Measurements from ENCODE around the gene SLC35F6. TPM values are rescaled to one million over a fixed set of nuclear protein-coding genes. Genes with fewer than 3 reads are reported as not detected.

SLC35F6 gene
- total RNA-seq, 1 experiment from 2014 or later = 10.3 TPM

DNA sequence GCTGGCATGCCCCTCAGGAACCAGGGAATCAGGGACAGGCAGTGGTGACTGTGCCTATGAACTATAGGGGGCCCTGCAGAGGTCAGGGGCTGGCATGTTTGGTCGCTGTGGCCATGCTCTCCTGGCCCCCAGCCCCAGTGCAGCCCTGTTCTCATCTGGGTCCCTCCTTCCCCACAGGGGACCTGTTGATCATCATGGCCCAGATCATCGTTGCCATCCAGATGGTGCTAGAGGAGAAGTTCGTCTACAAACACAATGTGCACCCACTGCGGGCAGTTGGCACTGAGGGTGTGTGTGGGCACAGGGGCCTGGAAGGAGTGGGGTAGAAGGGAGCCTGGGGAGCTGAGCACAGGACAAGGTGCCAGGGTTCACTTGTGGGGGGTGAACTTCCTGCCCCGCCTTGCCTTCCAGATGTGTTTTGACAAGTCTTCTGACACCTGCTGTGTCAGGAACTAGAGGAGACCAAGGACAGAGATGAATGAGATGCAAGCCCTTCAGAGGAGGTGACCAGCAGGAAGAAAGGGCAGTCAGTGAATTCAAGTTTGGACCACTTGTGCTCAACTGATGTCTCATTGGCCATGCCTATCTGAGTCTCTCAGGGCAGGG lies 12.2 kb downstream of the SLC35F6 start:
- H3K4me1 Mint-ChIP-seq = no peaks in the 10 kb centered on the region
- POLR2A ChIA-PET = no interaction called here
- ATAC-seq (no peak), DNase-seq (ENCODE audit: low spot score) (no peak)
- H3K9me3 Mint-ChIP-seq = no peaks in the 10 kb centered on the region
- peaks cover 7% of the 10 kb centered on the region; the same call in 1 of the 2 replicates for H3K36me3 Mint-ChIP-seq
- no peak overlapping the region for H3K4me3 Mint-ChIP-seq
- TF ChIP-seq NFATC4 (CRISPR knock-in tag; IDR thresholded peaks at IDR 0.05) = no peak
- TF ChIP-seq ZNF396 (CRISPR knock-in tag; IDR thresholded peaks at IDR 0.05; ENCODE audit: borderline replicate concordance) = no peak
- no peak for TF ChIP-seq PRRX2 (CRISPR knock-in tag; IDR thresholded peaks at IDR 0.05)
- no peak for TF ChIP-seq SMAD3 (CRISPR knock-in tag; IDR thresholded peaks at IDR 0.05; ENCODE audit: borderline replicate concordance)
- no peak for TF ChIP-seq ESRRA (CRISPR knock-in tag; IDR thresholded peaks at IDR 0.05; ENCODE audit: borderline replicate concordance)
- TF ChIP-seq, protein P1, sequence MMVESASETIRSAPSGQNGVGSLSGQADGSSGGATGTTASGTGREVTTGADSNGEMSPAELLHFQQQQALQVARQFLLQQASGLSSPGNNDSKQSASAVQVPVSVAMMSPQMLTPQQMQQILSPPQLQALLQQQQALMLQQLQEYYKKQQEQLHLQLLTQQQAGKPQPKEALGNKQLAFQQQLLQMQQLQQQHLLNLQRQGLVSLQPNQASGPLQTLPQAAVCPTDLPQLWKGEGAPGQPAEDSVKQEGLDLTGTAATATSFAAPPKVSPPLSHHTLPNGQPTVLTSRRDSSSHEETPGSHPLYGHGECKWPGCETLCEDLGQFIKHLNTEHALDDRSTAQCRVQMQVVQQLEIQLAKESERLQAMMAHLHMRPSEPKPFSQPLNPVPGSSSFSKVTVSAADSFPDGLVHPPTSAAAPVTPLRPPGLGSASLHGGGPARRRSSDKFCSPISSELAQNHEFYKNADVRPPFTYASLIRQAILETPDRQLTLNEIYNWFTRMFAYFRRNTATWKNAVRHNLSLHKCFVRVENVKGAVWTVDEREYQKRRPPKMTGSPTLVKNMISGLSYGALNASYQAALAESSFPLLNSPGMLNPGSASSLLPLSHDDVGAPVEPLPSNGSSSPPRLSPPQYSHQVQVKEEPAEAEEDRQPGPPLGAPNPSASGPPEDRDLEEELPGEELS (CRISPR knock-in tag; IDR thresholded peaks at IDR 0.05) = no peak
- TF ChIP-seq, protein P2, sequence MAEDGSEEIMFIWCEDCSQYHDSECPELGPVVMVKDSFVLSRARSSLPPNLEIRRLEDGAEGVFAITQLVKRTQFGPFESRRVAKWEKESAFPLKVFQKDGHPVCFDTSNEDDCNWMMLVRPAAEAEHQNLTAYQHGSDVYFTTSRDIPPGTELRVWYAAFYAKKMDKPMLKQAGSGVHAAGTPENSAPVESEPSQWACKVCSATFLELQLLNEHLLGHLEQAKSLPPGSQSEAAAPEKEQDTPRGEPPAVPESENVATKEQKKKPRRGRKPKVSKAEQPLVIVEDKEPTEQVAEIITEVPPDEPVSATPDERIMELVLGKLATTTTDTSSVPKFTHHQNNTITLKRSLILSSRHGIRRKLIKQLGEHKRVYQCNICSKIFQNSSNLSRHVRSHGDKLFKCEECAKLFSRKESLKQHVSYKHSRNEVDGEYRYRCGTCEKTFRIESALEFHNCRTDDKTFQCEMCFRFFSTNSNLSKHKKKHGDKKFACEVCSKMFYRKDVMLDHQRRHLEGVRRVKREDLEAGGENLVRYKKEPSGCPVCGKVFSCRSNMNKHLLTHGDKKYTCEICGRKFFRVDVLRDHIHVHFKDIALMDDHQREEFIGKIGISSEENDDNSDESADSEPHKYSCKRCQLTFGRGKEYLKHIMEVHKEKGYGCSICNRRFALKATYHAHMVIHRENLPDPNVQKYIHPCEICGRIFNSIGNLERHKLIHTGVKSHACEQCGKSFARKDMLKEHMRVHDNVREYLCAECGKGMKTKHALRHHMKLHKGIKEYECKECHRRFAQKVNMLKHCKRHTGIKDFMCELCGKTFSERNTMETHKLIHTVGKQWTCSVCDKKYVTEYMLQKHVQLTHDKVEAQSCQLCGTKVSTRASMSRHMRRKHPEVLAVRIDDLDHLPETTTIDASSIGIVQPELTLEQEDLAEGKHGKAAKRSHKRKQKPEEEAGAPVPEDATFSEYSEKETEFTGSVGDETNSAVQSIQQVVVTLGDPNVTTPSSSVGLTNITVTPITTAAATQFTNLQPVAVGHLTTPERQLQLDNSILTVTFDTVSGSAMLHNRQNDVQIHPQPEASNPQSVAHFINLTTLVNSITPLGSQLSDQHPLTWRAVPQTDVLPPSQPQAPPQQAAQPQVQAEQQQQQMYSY (CRISPR knock-in tag; IDR thresholded peaks at IDR 0.05) = no peak
- TF ChIP-seq ZNF317 (CRISPR knock-in tag; IDR thresholded peaks at IDR 0.05; ENCODE audit: borderline replicate concordance, low read depth) = no peak
- no peak for TF ChIP-seq SP1 (CRISPR knock-in tag; conservative IDR thresholded peaks at IDR 0.05)
- no peak for TF ChIP-seq ERG (CRISPR knock-in tag; IDR thresholded peaks at IDR 0.05)
- no peak for TF ChIP-seq FOXP1 (CRISPR knock-in tag; IDR thresholded peaks at IDR 0.05; ENCODE audit: borderline replicate concordance)
- no peak for TF ChIP-seq ZNF671 (CRISPR knock-in tag; IDR thresholded peaks at IDR 0.05)
- no peak for TF ChIP-seq ZNF138 (CRISPR knock-in tag; conservative IDR thresholded peaks at IDR 0.05)
- TF ChIP-seq, protein P3, sequence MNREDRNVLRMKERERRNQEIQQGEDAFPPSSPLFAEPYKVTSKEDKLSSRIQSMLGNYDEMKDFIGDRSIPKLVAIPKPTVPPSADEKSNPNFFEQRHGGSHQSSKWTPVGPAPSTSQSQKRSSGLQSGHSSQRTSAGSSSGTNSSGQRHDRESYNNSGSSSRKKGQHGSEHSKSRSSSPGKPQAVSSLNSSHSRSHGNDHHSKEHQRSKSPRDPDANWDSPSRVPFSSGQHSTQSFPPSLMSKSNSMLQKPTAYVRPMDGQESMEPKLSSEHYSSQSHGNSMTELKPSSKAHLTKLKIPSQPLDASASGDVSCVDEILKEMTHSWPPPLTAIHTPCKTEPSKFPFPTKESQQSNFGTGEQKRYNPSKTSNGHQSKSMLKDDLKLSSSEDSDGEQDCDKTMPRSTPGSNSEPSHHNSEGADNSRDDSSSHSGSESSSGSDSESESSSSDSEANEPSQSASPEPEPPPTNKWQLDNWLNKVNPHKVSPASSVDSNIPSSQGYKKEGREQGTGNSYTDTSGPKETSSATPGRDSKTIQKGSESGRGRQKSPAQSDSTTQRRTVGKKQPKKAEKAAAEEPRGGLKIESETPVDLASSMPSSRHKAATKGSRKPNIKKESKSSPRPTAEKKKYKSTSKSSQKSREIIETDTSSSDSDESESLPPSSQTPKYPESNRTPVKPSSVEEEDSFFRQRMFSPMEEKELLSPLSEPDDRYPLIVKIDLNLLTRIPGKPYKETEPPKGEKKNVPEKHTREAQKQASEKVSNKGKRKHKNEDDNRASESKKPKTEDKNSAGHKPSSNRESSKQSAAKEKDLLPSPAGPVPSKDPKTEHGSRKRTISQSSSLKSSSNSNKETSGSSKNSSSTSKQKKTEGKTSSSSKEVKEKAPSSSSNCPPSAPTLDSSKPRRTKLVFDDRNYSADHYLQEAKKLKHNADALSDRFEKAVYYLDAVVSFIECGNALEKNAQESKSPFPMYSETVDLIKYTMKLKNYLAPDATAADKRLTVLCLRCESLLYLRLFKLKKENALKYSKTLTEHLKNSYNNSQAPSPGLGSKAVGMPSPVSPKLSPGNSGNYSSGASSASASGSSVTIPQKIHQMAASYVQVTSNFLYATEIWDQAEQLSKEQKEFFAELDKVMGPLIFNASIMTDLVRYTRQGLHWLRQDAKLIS (CRISPR knock-in tag; IDR thresholded peaks at IDR 0.05; ENCODE audit: borderline replicate concordance) = no peak
- TF ChIP-seq, protein P4, sequence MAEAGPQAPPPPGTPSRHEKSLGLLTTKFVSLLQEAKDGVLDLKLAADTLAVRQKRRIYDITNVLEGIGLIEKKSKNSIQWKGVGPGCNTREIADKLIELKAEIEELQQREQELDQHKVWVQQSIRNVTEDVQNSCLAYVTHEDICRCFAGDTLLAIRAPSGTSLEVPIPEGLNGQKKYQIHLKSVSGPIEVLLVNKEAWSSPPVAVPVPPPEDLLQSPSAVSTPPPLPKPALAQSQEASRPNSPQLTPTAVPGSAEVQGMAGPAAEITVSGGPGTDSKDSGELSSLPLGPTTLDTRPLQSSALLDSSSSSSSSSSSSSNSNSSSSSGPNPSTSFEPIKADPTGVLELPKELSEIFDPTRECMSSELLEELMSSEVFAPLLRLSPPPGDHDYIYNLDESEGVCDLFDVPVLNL (CRISPR knock-in tag; IDR thresholded peaks at IDR 0.05; ENCODE audit: borderline replicate concordance, low read depth) = no peak
- CTCF ChIA-PET = no interaction called here
- no peaks in the 10 kb centered on the region for H3K27me3 Mint-ChIP-seq (ENCODE audit: low read depth)
- no peak overlapping the region for H3K27ac Mint-ChIP-seq
